ENCODE data around the gene WNT8B.

GRCh38 chr10:100524638-100525037 is 61.8 kb downstream of the WNT8B start:
- peak in 1 of 3 experiments; percentile 2 for TF ChIP-seq CTCF (optimal IDR thresholded peaks at IDR 0.05 in 1 of 3, IDR thresholded peaks at IDR 0.05 in 1 of 3, conservative IDR thresholded peaks at IDR 0.05 in 1 of 3; ENCODE audit: extremely low read depth in 1 of 3, insufficient read depth in 2 of 3, low read length in 3 of 3)
- TF ChIP-seq EZH2 (IDR thresholded peaks at IDR 0.05; ENCODE audit: low read length), result no peak

Measured in keratinocyte (primary cell).